Measurements from ENCODE around the gene TMC3. TPM values are rescaled to one million over a fixed set of nuclear protein-coding genes. Genes with fewer than 3 reads are reported as not detected.

The TMC3 gene
- total and polyA plus RNA-seq, 9 of the 15 experiments (the other 6 are each of a cell fraction or from before 2014, with no cell fraction given): 0.01 to 0.14 TPM; not detected in 7

- CTCF ChIA-PET (ENCODE audit: low intra/inter-chr PET ratio): no interaction called here
- intact Hi-C loops (cut with micrococcal nuclease) (no loop called here), in situ Hi-C loops (cut with MboI) (no loop called here)
- H3K36me3 ChIP-seq (ENCODE audit: control insufficient read depth, insufficient read depth, low read length): no peaks in the 10 kb centered on the region
- POLR2A ChIA-PET: interaction anchor here (0.6 to 1.1 kb wide), 3 partner anchors 15 to 37 kb away, joined by 3 to 6 read pairs (median 3); no protein-coding TSS in a partner anchor
- H3K79me2 ChIP-seq (ENCODE audit: control insufficient read depth, insufficient read depth, low read length): no peaks in the 10 kb centered on the region
- H3K9me1 ChIP-seq (ENCODE audit: control insufficient read depth, insufficient read depth, low read length): no peaks in the 10 kb centered on the region
- no peak overlapping the region for H3K9ac ChIP-seq (ENCODE audit: insufficient read depth in 1 of 2, low read depth in 2 of 2, low read length in 2 of 2)
- H3K9me3 ChIP-seq (replicated peaks; ENCODE audit: control insufficient read depth, insufficient read depth, low read depth, low read length): no peaks in the 10 kb centered on the region
- BruUV-seq (replicated peaks): no TSS peak
- peaks cover 3 to 35% of the 10 kb centered on the region in 2 experiments for H3K27me3 ChIP-seq (ENCODE audit: control insufficient read depth in 2 of 2, insufficient read depth in 2 of 2, low read length in 2 of 2)
- no peaks in the 10 kb centered on the region for H3K4me1 ChIP-seq (replicated peaks in 1 of 2; ENCODE audit: control insufficient read depth in 2 of 2, insufficient read depth in 2 of 2, low read length in 2 of 2)
- H2AFZ ChIP-seq (ENCODE audit: low read depth, low read length): no peak overlapping the region
- H3K4me3 ChIP-seq: no peak overlapping the region
- FAIRE-seq: no peak
- no peak overlapping the region for H3K4me2 ChIP-seq (ENCODE audit: insufficient read depth, low read length)
- WGBS (ENCODE audit: insufficient coverage, low coverage, missing lambda C conversion rate): 7% methylated on average over 5 of the region's 5 CpGs
- no peak overlapping the region for H3K27ac ChIP-seq (ENCODE audit: extremely low read depth, low read depth, low read length)
- ATAC-seq: no peak
- no peaks in the 10 kb centered on the region for H4K20me1 ChIP-seq (replicated peaks; ENCODE audit: control insufficient read depth, insufficient read depth, low read length)
- no peak for DNase-seq (ENCODE audit: extremely low read depth in 1 of 4, low spot score in 3 of 4)
- TF ChIP-seq FUS (optimal IDR thresholded peaks at IDR 0.05; ENCODE audit: low read depth, low read length): no peak
- no peak for TF ChIP-seq JUND (IDR thresholded peaks at IDR 0.05; ENCODE audit: borderline replicate concordance, low read depth, low read length)
- TF ChIP-seq JUND (tag; IDR thresholded peaks at IDR 0.05; ENCODE audit: borderline replicate concordance, low read depth, low read length): no peak
- no peak for TF ChIP-seq HES1 (IDR thresholded peaks at IDR 0.05; ENCODE audit: low read depth)
- TF ChIP-seq ZNF134 (CRISPR knock-in tag; conservative IDR thresholded peaks at IDR 0.05): no peak
- no peak for TF ChIP-seq HNRNPK (IDR thresholded peaks at IDR 0.05; ENCODE audit: low read depth, low read length, poor library complexity, severe bottlenecking)
- no peak for TF ChIP-seq FOS (IDR thresholded peaks at IDR 0.05; ENCODE audit: extremely low read depth, insufficient read length)
- no peak for TF ChIP-seq KLF13 (tag; IDR thresholded peaks at IDR 0.05; ENCODE audit: borderline replicate concordance, low read depth)
- TF ChIP-seq SP1 (CRISPR knock-in tag; IDR thresholded peaks at IDR 0.05): no peak
- no peak for TF ChIP-seq ZNF165 (CRISPR knock-in tag; IDR thresholded peaks at IDR 0.05; ENCODE audit: borderline replicate concordance)
- no peak for TF ChIP-seq TRIM28 (IDR thresholded peaks at IDR 0.05)
- TF ChIP-seq ZNF316 (IDR thresholded peaks at IDR 0.05): no peak
- TF ChIP-seq ZNF124 (CRISPR knock-in tag; IDR thresholded peaks at IDR 0.05): no peak
- TF ChIP-seq ZNF561 (CRISPR knock-in tag; conservative IDR thresholded peaks at IDR 0.05): no peak
- TF ChIP-seq, protein P1, sequence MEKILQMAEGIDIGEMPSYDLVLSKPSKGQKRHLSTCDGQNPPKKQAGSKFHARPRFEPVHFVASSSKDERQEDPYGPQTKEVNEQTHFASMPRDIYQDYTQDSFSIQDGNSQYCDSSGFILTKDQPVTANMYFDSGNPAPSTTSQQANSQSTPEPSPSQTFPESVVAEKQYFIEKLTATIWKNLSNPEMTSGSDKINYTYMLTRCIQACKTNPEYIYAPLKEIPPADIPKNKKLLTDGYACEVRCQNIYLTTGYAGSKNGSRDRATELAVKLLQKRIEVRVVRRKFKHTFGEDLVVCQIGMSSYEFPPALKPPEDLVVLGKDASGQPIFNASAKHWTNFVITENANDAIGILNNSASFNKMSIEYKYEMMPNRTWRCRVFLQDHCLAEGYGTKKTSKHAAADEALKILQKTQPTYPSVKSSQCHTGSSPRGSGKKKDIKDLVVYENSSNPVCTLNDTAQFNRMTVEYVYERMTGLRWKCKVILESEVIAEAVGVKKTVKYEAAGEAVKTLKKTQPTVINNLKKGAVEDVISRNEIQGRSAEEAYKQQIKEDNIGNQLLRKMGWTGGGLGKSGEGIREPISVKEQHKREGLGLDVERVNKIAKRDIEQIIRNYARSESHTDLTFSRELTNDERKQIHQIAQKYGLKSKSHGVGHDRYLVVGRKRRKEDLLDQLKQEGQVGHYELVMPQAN (IDR thresholded peaks at IDR 0.05; ENCODE audit: borderline replicate concordance): no peak
- TF ChIP-seq ZMIZ1 (IDR thresholded peaks at IDR 0.05; ENCODE audit: low read depth in 2 of 2, low read length in 2 of 2): no peak
Observed at GRCh38 chr15:81356252-81356651, 17.8 kb downstream of the TMC3 start.
